Left ventricle myocardium inferior (tissue), 1 donor: ENCODE results near the gene KIF4B. TPM values are rescaled to one million over a fixed set of nuclear protein-coding genes. Genes with fewer than 3 reads are reported as not detected.

Source experiments
- DNase-seq: peaks from one replicate; pipeline ENCODE4 v3.0.0-alpha.2; 2020
- H3K27ac ChIP-seq: fragments of 200-600 bp; replicated peaks from 2 replicates; pipeline ENCODE4 v1.8.0; 2021
- H3K27me3 ChIP-seq: fragments of 200-600 bp; 2 replicates; pipeline ENCODE4 v1.8.0; 2021; ENCODE audit warnings: low read depth
- H3K36me3 ChIP-seq: fragments of 200-600 bp; 2 replicates; pipeline ENCODE4 v1.8.0; 2021
- H3K4me1 ChIP-seq: fragments of 200-600 bp; 2 replicates; pipeline ENCODE4 v1.8.0; 2021
- H3K4me3 ChIP-seq: fragments of 200-600 bp; 2 replicates; pipeline ENCODE4 v1.8.0; 2021; ENCODE audit warnings: mild to moderate bottlenecking, moderate library complexity
- H3K9me3 ChIP-seq: fragments of 200-600 bp; replicated peaks from 2 replicates; pipeline ENCODE4 v1.8.0; 2021
- CTCF ChIP-seq: fragments of 200-600 bp; IDR thresholded peaks from 2 replicates; pipeline ENCODE4 v1.8.0; 2021; ENCODE audit warnings: antibody characterized with exemption, mild to moderate bottlenecking, borderline replicate concordance
- intact Hi-C: fragments of 100-400 bp; cut with micrococcal nuclease; formaldehyde crosslinking; loops from one replicate; pipeline ENCODE4 v1.11.0; 2022
- total RNA-seq: library from RNA; stranded (reverse); fragmentation: NEBNext Ultra II Directional; extraction: Animal tissue kit (Norgen Biotek cat#: 25700); gene quantifications from one replicate; pipeline ENCODE4 v1.2.1, GENCODE V29; 2021
- donor health status: DM: no; HTN: yes; CAD: no; lungs with severe emphysema.

Gene KIF4B
- total RNA-seq, 1 donor from 2014 or later: not detected

- H3K4me1 ChIP-seq: no peaks in the 10 kb centered on the region
- intact Hi-C loops: no loop called here
- no peaks in the 10 kb centered on the region for H3K27me3 ChIP-seq
- no peak overlapping the region for H3K27ac ChIP-seq
- TF ChIP-seq CTCF: no peak
- H3K36me3 ChIP-seq: no peaks in the 10 kb centered on the region
- H3K9me3 ChIP-seq: no peaks in the 10 kb centered on the region
- no peak for DNase-seq
- no peak overlapping the region for H3K4me3 ChIP-seq
Measured at GRCh38 chr5:154984946-154985516, 28.5 kb upstream of the KIF4B start.

DNA sequence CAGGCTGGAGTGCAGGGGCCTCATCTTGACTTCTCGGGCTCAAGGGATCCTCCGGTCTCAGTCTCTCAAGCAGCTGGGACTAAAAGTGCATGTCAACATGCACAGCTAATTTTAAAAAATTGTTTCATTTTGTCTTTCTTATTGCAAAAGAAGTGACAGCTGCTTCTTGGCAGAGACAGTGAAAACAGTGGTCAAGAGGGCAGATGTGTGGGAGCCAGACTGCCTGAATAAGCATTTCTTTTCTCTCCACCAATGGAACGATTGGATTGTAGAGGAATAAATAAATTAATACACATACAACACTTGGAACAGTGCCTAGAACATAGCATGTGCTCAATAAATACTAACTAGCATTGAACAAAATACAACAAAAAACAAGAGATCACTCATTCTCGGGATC is 27.4 kb upstream of the KIF4B start:
- DNase-seq: no peak
- Histone ChIP-seq H3K27me3 (no peaks in the 10 kb centered on the region), H3K4me3 (no peak overlapping the region), H3K4me1 (no peaks in the 10 kb centered on the region), H3K36me3 (no peaks in the 10 kb centered on the region), H3K27ac (no peak overlapping the region), H3K9me3 (no peaks in the 10 kb centered on the region)
- TF ChIP-seq CTCF: no peak
- intact Hi-C loops: no loop called here

DNA sequence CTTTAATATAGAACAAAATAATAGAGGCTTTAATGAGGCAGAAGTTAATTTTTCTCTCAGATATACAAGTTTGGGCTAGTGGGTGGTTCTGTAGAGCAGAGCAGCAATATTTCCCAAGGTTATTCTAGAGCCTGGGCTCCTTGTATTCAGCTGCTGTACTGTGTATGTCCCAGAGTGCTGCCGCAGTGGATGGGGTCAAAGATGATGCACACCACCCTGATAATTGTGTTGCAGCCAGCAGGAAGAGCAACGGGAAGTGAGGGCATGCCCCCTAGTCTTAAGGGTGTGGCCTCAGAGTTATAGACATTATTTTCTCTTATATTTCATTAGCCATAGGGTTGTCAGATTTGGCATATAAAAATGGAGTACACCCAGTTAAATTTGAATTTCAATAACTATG is 23.9 kb upstream of the KIF4B start:
- no peak overlapping the region for H3K4me3 ChIP-seq
- no peaks in the 10 kb centered on the region for H3K9me3 ChIP-seq
- H3K36me3 ChIP-seq: no peaks in the 10 kb centered on the region
- no peak for DNase-seq
- H3K27me3 ChIP-seq: no peaks in the 10 kb centered on the region
- intact Hi-C loops: no loop called here
- no peaks in the 10 kb centered on the region for H3K4me1 ChIP-seq
- no peak for TF ChIP-seq CTCF
- H3K27ac ChIP-seq: no peak overlapping the region

DNA sequence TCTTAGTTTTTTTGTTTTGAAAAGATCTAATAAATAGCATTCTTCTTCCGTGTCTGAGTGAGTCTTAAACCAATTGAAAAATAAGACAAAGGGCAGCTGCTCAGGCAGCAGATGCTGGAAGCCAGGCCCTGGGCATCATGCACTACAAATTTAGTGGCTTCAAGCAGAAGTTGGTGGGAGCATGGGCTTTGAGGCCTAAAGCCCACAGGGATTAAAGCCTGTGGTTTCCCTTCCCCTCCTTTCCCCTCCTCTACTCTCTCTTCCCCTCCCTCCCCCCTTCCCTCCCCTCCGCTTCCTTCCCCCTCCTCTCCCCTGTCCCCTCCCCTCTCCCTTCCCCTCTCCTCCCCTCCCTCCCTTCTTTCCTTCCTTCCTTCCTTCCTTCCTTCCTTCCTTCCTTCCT is 20.1 kb upstream of the KIF4B start:
- intact Hi-C loops: no loop called here
- Histone ChIP-seq H3K9me3 (peaks cover 2% of the 10 kb centered on the region), H3K27ac (no peak overlapping the region), H3K4me3 (no peak overlapping the region), H3K4me1 (no peaks in the 10 kb centered on the region), H3K27me3 (no peaks in the 10 kb centered on the region), H3K36me3 (no peaks in the 10 kb centered on the region)
- DNase-seq: no peak
- no peak for TF ChIP-seq CTCF

DNA sequence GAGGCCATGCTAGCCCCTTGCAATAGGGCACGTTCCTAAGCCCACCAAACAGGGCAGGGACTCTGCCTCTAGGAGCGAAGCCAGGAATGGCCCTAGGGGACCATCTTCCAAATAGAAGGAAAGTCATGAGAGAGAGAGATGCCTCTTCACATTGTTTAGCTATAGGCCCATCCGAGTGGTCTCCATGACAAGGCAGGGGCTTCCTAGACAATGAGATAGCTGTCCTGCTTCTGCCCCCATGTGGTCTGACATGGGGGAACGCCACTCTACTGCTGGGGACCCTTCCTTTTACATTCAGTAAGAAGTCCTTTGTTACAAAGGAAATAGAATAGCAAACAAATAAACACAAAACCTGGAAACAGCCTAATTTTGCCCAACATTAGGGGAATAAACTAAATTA is 17.9 kb upstream of the KIF4B start:
- intact Hi-C loops: no loop called here
- Histone ChIP-seq H3K36me3 (no peaks in the 10 kb centered on the region), H3K27me3 (no peaks in the 10 kb centered on the region), H3K27ac (no peak overlapping the region), H3K9me3 (peaks cover 7% of the 10 kb centered on the region), H3K4me3 (no peak overlapping the region), H3K4me1 (no peaks in the 10 kb centered on the region)
- no peak for DNase-seq
- no peak for TF ChIP-seq CTCF
